Fibroblast of villous mesenchyme (primary cell): ENCODE measurements around the gene CRYL1. TPM values are rescaled to one million over a fixed set of nuclear protein-coding genes. Genes with fewer than 3 reads are reported as not detected.

Experiments used
- DNase-seq: peaks from one replicate; pipeline ENCODE4 v3.0.0-alpha.2; 2010; ENCODE audit warnings: low read depth
- H3K4me3 ChIP-seq: 2 replicates; pipeline ENCODE4 v1.5.1; 2011; ENCODE audit warnings: low read depth, mild to moderate bottlenecking, low read length
- CTCF ChIP-seq: IDR thresholded peaks from 2 replicates; pipeline ENCODE4 v1.5.1; 2012; ENCODE audit warnings: low read depth, mild to moderate bottlenecking, low read length; ENCODE audit not compliant: insufficient read depth
- total RNA-seq: library from RNA; depleted of rRNA; stranded (reverse); fragments of >200 nt; gene quantifications from 2 replicates; pipeline ENCODE4 v1.2.3, GENCODE V29; 2012

CRYL1 gene
- total RNA-seq, 1 donor = 4.7 TPM

- H3K4me3 ChIP-seq = no peak overlapping the region
- no peak for DNase-seq
- TF ChIP-seq CTCF = no peak
These were observed 77.2 kb downstream of the CRYL1 start for GRCh38 chr13:20448470-20448869.

GRCh38 chr13:20446900-20447299 lies 78.8 kb downstream of the CRYL1 start:
- no peak overlapping the region for H3K4me3 ChIP-seq
- DNase-seq = peak; percentile 48
- no peak for TF ChIP-seq CTCF

- H3K4me3 ChIP-seq = no peak overlapping the region
- no peak for DNase-seq
- TF ChIP-seq CTCF = no peak
These were observed 79.3 kb downstream of the CRYL1 start for GRCh38 chr13:20446405-20446804.

- no peak for DNase-seq
- TF ChIP-seq CTCF = no peak
- no peak overlapping the region for H3K4me3 ChIP-seq
These were observed 82.8 kb downstream of the CRYL1 start for GRCh38 chr13:20442798-20443381.

GRCh38 chr13:20442375-20442774 lies 83.3 kb downstream of the CRYL1 start:
- no peak overlapping the region for H3K4me3 ChIP-seq
- no peak for DNase-seq
- TF ChIP-seq CTCF = no peak

GRCh38 chr13:20441879-20442278 lies 83.8 kb downstream of the CRYL1 start:
- no peak overlapping the region for H3K4me3 ChIP-seq
- peak; percentile 12 for DNase-seq
- TF ChIP-seq CTCF = no peak

- DNase-seq = no peak
- H3K4me3 ChIP-seq = no peak overlapping the region
- TF ChIP-seq CTCF = no peak
These were observed 84.6 kb downstream of the CRYL1 start for GRCh38 chr13:20441056-20441455.
